Fibroblast of pulmonary artery (primary cell): Measurements from ENCODE around the gene ACTR10.

Experiments
- DNase-seq: peaks from one replicate; pipeline ENCODE4 v3.0.0-alpha.2; 2010; ENCODE audit warnings: low read depth
- H3K4me3 ChIP-seq: replicated peaks from 2 replicates; pipeline ENCODE4 v1.5.1; 2011; ENCODE audit warnings: low read depth, mild to moderate bottlenecking, control low read depth, low read length, moderate library complexity
- CTCF ChIP-seq: IDR thresholded peaks from 2 replicates; pipeline ENCODE4 v1.5.1; 2011; ENCODE audit warnings: mild to moderate bottlenecking, control low read depth, low read length, inconsistent platforms; ENCODE audit errors: missing control alignments

Gene ACTR10

DNA sequence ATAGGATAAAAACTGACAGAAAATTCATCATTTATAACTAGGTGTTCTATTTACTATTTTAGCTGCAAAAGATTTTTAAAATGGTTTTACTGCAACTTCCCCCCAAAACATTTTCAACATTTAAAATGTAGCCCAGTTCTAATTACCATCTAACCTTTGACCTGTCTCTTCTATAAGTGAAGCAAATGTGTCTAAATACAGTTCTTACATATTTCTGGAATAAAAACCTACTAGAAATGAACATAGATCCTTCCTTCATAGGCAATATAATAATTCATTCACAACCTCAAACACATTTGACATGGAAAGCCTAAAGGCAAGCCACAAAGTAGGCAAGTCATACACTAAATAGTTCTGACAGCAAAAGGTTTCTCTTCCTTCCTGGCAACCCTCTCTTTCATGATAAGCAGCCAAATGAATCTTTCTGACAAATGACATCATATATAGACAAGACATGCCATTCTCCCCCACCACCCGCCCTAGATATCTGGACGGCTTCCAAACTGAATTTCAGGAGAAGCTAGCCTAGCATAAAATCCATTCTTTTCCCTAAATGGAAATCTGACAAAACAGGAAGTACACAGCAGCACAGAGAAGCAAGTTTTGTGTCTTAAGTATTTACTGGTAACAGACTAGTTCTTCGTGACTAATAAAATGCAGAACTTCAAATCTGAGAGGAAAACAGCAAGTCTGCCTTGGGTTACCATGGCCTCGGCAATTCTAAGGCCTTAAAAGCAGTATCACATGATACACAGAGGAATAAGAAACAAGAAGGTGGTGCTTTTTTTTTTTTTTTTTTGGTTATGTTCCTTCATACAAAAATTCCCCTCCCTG is 81.2 kb downstream of the ACTR10 start:
- DNase-seq: peak; percentile 98
- H3K4me3 ChIP-seq: peak overlapping the region; percentile 15
- no peak for TF ChIP-seq CTCF

- no peak for TF ChIP-seq CTCF
- H3K4me3 ChIP-seq: no peak overlapping the region
These were observed 82.0 kb downstream of the ACTR10 start for GRCh38 chr14:58281969-58282368.

DNA sequence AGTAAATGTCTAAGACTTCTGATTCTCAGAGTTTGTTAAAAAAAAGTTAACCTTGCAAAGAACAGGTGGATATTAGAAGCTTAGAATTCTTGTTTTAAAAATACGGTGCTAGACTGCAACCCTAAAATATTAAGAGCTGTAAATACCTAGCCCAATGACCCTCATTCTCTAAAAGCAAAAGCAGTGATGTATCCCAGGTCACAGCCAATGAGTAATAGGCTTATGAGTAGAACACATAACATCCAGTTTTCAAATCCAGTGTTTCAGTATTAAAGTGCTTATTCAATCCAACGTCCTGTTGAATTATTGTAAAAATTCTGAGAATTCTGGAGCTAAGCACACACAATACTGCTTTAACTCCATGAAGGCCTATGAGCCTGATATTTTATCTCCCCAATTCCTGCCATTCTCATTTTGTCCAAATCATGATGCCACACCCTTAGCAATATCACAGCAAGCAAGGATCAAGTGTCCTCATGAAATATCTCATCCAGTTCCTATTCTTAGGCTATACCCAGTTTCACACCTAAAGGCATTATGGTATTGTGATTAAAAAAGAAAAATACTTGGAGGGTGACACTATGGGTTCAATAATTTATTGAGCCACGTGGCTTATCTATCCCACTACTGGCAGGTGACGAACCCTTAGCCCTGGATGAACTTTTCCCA is 83.1 kb downstream of the ACTR10 start:
- DNase-seq: no peak

More at GRCh38 chr14:58281969-58282368, 82.0 kb downstream of the ACTR10 start:
- no peak for DNase-seq

DNA sequence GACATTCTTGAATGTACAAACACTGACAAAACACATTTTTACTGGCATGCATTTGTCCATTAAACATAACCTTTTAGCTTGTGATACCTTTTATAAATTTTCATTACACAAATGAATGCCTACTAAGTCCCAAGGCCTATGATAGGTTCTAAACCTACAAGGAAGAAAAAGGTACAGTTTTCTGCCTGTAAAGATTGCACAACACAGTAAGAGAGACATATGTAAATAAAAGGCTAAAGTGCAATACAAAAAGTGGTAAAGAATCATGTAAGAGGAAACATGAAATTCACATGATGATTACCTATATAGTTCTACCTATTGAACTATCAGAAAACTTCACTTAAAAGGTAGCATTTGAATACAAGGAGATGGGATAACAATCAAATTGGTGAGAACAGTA is 83.8 kb downstream of the ACTR10 start:
- TF ChIP-seq CTCF: no peak
- DNase-seq: no peak
- H3K4me3 ChIP-seq: no peak overlapping the region

More for the DNA sequence above, 83.1 kb downstream of the ACTR10 start:
- no peak for TF ChIP-seq CTCF
- H3K4me3 ChIP-seq: no peak overlapping the region

DNA sequence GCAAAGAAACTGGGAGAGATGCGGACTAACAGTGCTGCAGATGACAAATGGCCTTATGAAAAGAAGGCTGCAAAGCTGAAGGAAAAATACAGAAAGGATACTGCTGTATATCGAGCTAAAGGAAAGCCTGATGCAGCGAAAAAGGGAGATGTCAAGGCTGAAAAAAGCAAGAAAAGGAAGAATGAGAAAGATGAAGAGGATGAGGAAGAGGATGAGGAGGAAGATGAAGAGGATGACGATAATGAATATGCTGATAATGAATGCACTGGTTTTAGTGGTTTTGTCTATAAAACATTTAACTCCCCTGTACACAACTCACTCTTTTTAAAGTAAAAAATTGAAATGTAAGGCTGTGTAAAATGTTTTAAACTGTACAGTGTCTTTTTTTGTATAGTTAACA is 85.2 kb downstream of the ACTR10 start:
- no peak for TF ChIP-seq CTCF
- no peak overlapping the region for H3K4me3 ChIP-seq
- DNase-seq: no peak
